ENCODE measurements around the gene SMNDC1.

The SMNDC1 gene

DNA sequence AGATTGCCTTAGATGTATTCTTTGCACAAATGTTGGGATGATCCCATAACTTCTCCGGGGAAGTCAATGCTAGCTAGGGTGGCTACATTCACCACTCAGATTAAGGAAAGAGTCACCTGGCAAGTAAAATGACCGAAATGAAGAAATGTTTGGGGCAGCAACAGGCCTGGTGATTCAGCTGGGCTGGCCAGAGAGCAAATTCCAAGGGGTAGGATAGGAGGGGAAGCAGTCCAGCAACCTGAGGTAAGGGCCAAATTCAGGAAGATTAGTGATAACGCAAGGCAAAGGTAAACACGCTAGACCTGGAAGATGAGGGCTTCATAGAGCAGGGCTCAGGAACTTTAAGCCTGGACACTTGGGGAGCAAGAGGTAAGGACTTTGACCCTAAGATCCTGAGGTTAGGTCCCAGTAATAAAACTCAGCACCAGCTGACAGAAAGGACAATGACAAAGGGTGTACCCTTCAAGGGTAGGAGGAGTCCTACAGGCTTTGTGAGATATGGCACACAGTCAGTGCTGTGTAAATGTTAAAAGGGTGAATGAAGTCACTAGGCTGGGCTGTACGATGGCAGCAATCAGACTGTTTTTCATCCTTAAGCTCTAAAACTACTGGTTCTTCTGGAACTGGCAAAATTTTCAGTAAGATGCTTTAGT lies 22.7 kb upstream of the SMNDC1 start:
- DNase-seq: no peak

GRCh38 chr10:110326351-110327032 lies 21.8 kb upstream of the SMNDC1 start:
- peak; percentile 83 for DNase-seq

- DNase-seq: no peak
Measured at GRCh38 chr10:110324805-110325280, 20.1 kb upstream of the SMNDC1 start.

GRCh38 chr10:110324201-110324804 lies 19.6 kb upstream of the SMNDC1 start:
- no peak for DNase-seq

DNA sequence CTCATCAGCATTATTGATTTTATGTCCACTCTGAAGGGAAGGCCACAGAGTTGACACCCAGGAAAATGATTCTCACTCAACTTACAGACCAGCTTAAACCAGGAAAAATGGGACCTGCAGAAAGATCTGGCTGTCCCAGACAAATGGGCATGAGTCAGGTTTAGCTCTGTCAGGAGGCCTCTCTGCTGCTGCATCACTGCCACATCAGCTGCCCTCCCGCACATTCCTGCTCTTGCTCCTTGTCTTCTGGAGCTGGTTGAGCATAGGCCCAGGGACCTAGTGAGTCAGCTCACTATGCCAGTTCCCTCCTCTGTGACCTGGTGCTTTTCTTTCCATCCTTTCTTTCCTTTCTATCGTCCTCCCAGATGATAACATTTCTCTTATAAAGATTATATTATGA lies 18.8 kb upstream of the SMNDC1 start:
- peak; percentile 85 for DNase-seq

DNA sequence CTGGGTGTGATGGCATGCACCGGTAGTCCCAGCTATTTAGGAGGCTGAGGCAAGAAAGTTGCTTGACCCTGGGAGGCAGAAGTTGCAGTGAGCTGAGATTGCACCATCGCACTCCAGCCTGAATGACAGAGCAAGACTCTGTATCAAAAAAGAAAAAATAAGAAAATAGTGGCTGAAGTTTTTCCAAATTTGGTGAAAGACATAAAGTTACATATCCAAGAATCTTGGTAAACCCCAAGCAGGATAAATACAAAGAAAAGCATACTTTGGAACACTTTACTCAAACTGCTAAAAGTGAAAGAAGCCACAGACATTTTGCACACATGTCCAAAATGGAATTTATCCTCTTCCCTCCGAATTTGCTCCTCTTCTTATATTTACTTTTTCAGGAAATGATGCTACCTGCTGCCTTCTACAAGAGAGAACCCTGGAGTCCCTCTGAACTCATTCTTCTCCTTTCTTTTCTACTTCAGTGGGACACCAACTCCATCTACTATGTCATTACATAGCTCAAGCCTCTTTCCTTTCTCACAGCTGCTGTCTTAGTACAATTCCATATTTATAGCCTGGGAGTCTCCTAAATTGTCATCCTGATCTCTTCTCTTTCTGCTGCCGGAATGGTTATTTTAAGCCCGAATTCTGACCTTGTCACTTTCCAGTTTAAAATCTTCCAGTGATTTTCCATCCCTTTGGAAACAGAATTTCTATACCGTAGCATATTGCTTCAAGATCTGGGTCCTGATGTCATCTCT lies 17.3 kb upstream of the SMNDC1 start:
- DNase-seq: no peak

- DNase-seq: no peak
Measured at GRCh38 chr10:110317866-110318850, 13.4 kb upstream of the SMNDC1 start.

DNA sequence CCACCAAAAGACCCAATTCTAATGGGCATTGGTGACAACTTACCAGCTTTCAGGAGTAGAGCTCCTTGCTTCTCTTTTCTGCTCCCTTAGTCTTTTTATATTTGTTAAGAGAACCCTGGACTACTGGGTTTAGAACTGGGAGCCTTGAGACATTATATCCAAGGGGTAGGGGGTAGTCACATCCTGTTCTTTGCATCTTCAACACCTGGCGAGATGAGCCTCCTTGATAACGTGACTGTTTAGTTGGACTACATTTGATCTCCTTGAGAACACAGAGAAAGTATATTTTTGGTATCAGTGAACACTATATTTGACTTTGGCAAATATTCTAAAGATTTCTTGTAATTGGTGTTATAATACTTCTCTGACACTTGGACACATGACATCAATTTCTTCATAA lies 9.0 kb upstream of the SMNDC1 start:
- no peak for DNase-seq

GRCh38 chr10:110312206-110312605 lies 7.5 kb upstream of the SMNDC1 start:
- DNase-seq: peak; percentile 8

- DNase-seq: peak; percentile 62
Measured at GRCh38 chr10:110311357-110311949, 6.7 kb upstream of the SMNDC1 start.

GRCh38 chr10:110310741-110311140 lies 6.0 kb upstream of the SMNDC1 start:
- no peak for DNase-seq

DNA sequence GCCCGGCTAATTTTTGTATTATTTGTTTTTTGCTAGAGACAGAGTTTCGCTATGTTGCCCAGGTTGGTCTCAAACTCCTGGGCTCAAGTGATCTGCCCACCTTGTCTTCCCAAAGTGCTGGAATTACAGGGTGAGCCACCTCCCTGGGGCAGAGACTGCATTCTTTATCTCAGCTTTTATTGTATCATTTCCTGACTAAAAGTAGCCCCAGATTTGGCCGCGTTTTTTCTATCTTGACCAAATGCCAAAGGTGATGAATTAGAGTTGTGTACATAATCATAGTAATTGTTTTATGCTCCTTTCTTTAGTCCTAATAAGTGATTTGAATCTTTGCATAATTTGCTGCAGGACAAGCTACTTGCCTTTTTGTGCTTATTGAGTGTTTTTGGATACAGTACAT lies 3.1 kb upstream of the SMNDC1 start:
- no peak for DNase-seq

- DNase-seq: no peak
Measured at GRCh38 chr10:110306452-110306768, 1.7 kb upstream of the SMNDC1 start.

- peak; percentile 86 for DNase-seq
Measured at GRCh38 chr10:110305767-110306451, 1.2 kb upstream of the SMNDC1 start.

GRCh38 chr10:110304394-110304779 lies 333 bp downstream of the SMNDC1 start:
- peak; percentile 15 for DNase-seq

- no peak for DNase-seq
Measured at GRCh38 chr10:110303681-110304080, 1.0 kb downstream of the SMNDC1 start.

GRCh38 chr10:110300486-110300986 lies 4.2 kb downstream of the SMNDC1 start:
- no peak for DNase-seq

GRCh38 chr10:110296966-110297365 lies 7.8 kb downstream of the SMNDC1 start:
- no peak for DNase-seq

- DNase-seq: no peak
Measured at GRCh38 chr10:110286841-110287240, 17.9 kb downstream of the SMNDC1 start.

- DNase-seq: no peak
Measured at GRCh38 chr10:110285501-110285900, 19.2 kb downstream of the SMNDC1 start.

DNA sequence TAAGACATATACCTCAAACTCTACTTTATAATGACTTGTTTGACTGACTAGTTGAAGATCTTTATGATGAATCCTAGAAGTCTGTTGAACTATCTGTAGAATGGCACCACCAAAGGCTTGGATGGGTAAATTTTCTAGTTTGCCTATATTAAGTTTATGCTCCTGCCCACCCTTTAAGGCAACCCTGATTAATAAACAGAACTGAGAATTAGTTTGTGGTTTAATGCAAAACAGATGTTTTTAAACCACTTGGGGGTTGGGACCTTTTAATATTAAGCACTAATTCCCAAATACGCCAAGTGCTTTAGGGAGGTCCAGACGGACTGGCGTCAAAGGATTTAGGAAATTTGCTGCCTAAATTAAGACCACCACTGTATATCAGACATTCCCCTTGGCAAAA lies 20.5 kb downstream of the SMNDC1 start:
- no peak for DNase-seq
